Activated CD4-positive, alpha-beta T cell treated with anti-CD3 and anti-CD28 coated beads for 36 hours (primary cell): Measurements from ENCODE around the gene GARIN3. TPM values are rescaled to one million over a fixed set of nuclear protein-coding genes. Genes with fewer than 3 reads are reported as not detected.

Experiments
- ATAC-seq: fragments of 200-7000 bp; cut with Tn5 transposase; one replicate; pipeline ENCODE4 v1.10.0; 2021; ENCODE audit warnings: mild to moderate bottlenecking, moderate library complexity
- CTCF ChIA-PET: fragments of 350-600 bp; sonication (Branson Sonifier 250); formaldehyde crosslinking; loops from one replicate; lab custom pipeline; 2021; ENCODE audit warnings: antibody characterized with exemption; lab: Charles Lee
- POLR2A ChIA-PET: fragments of 350-600 bp; sonication (Branson Sonifier 250); formaldehyde crosslinking; loops from one replicate; lab custom pipeline; 2021; ENCODE audit warnings: antibody characterized with exemption, inconsistent platforms; lab: Charles Lee
- DNase-seq: peaks from one replicate; pipeline ENCODE4 v3.0.0-alpha.2; 2020
- H3K27ac Mint-ChIP-seq: one replicate; pipeline ENCODE4 v1.8.0; 2021; ENCODE audit warnings: mixed read lengths
- H3K27me3 Mint-ChIP-seq: one replicate; pipeline ENCODE4 v1.8.0; 2021; ENCODE audit warnings: mixed read lengths
- H3K36me3 Mint-ChIP-seq: one replicate; pipeline ENCODE4 v1.8.0; 2021; ENCODE audit warnings: low read depth, mixed read lengths
- H3K4me1 Mint-ChIP-seq: one replicate; pipeline ENCODE4 v1.8.0; 2021; ENCODE audit warnings: mixed read lengths
- H3K4me3 Mint-ChIP-seq: one replicate; pipeline ENCODE4 v1.8.0; 2021; ENCODE audit warnings: mild to moderate bottlenecking, moderate library complexity, mixed read lengths
- H3K9me3 Mint-ChIP-seq: one replicate; pipeline ENCODE4 v1.8.0; 2021; ENCODE audit warnings: low read depth, mixed read lengths
- intact Hi-C, 2 experiments: fragments of 100-400 bp; cut with DNase I in 1 of 2; cut with micrococcal nuclease in 1 of 2; formaldehyde crosslinking; loops; one replicate each; pipeline versions ENCODE4 v1.14.2 to v1.15.1; 2022 to 2024; cut with DNase I, micrococcal nuclease
- total RNA-seq, 2 experiments: library from RNA; stranded (reverse); gene quantifications; one replicate each; pipeline ENCODE4 v1.2.3, GENCODE V29; 2021

The GARIN3 gene
- total RNA-seq, 2 experiments from 2014 or later: 0.79 to 0.82 TPM

- Mint-ChIP-seq H3K27ac (peak overlapping the region; percentile 92), H3K27me3 (no peaks in the 10 kb centered on the region), H3K9me3 (peaks cover 10% of the 10 kb centered on the region), H3K36me3 (peaks cover 22% of the 10 kb centered on the region), H3K4me1 (peaks cover 79% of the 10 kb centered on the region), H3K4me3 (no peak overlapping the region)
- intact Hi-C loops: no loop called here
- DNase-seq (no peak), ATAC-seq (no peak)
- POLR2A ChIA-PET: interaction anchor here (2.1 kb wide), 1 partner anchor 51 kb away, joined by 10 read pairs; no protein-coding TSS in a partner anchor
- CTCF ChIA-PET: interaction anchor here (0.8 to 3.2 kb wide), 10 partner anchors 8 to 144 kb away, joined by 3 to 24 read pairs (median 6); partner anchors contain the start of genes ITK and MED7
Observed at GRCh38 chr5:157168286-157168685, 2.2 kb upstream of the GARIN3 start.

- ATAC-seq: peak; percentile 74
- H3K9me3 Mint-ChIP-seq: peaks cover 10% of the 10 kb centered on the region
- no peak for DNase-seq
- peaks cover 76% of the 10 kb centered on the region for H3K4me1 Mint-ChIP-seq
- no peaks in the 10 kb centered on the region for H3K27me3 Mint-ChIP-seq
- H3K36me3 Mint-ChIP-seq: peaks cover 22% of the 10 kb centered on the region
- H3K4me3 Mint-ChIP-seq: peak overlapping the region; percentile 47
- ChIA-PET CTCF (interaction anchor here (0.5 to 3.2 kb wide), 15 partner anchors 10 to 145 kb away, joined by 3 to 24 read pairs (median 4); partner anchors contain the start of genes ITK and MED7), POLR2A (interaction anchor here (0.5 to 2.1 kb wide), 14 partner anchors 8 to 86 kb away, joined by 3 to 10 read pairs (median 4); partner anchors contain the start of genes ITK and MED7)
- H3K27ac Mint-ChIP-seq: peak overlapping the region; percentile 88
- intact Hi-C loops: loop anchor here in 1 of 2 experiments (1.0 kb wide), 1 partner anchor 184 kb away; no protein-coding TSS in a partner anchor
Observed at GRCh38 chr5:157167214-157167621, 1.2 kb upstream of the GARIN3 start.

DNA sequence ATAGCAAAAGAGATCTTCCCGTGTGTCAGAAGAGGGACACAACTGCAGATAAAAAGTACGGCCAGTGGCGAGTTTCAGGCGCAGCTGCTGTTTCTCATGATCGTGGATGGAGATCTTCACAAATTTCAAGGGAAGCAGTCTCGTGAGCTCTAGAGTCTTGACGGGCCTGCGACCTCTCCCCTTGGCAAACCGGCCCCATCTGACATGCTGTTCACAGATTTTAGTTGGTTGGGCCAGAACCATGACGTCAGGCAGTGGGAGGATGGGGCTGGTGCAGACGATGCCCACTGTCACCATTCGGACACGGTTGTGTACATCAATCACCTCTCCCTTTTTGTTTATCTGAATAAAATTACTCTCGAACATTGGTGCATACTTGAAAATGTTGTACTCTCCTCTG, 396 bp downstream of the GARIN3 start:
- no peak for ATAC-seq
- DNase-seq: no peak
- Mint-ChIP-seq H3K27ac (peak overlapping the region; percentile 88), H3K36me3 (peaks cover 14% of the 10 kb centered on the region), H3K4me1 (peaks cover 67% of the 10 kb centered on the region), H3K9me3 (peaks cover 3% of the 10 kb centered on the region), H3K4me3 (no peak overlapping the region), H3K27me3 (no peaks in the 10 kb centered on the region)
- ChIA-PET CTCF (interaction anchor here (0.5 to 1.1 kb wide), 4 partner anchors 10 to 21 kb away, joined by 3 read pairs; no protein-coding TSS in a partner anchor), POLR2A (no interaction called here)
- intact Hi-C loops: no loop called here

DNA sequence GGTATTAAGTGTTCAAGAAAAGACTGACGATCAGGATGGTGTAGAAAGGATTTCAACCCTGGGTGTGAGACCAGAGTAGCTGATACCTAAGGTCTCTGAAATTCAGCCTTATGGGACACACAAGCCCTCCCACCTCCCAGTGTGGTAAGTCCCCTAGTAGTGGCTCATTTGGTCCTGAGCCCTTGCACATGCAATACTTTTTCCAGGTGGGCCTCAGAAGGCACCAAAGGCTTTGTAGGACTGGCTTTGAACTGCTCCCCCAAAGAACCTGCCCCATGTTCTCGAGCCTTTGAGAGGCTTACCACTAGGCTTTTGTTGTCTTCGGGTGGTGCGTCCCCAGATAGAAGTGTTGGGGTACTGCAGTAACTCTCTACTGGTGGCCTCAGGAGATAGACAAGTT, 803 bp downstream of the GARIN3 start:
- CTCF ChIA-PET: interaction anchor here (0.6 to 1.1 kb wide), 4 partner anchors 9 to 43 kb away, joined by 3 read pairs; no protein-coding TSS in a partner anchor
- POLR2A ChIA-PET: interaction anchor here (0.7 kb wide), 1 partner anchor 23 kb away, joined by 4 read pairs; the partner anchor contains the start of gene MED7
- H3K4me3 Mint-ChIP-seq: no peak overlapping the region
- intact Hi-C loops: no loop called here
- peaks cover 3% of the 10 kb centered on the region for H3K9me3 Mint-ChIP-seq
- no peaks in the 10 kb centered on the region for H3K27me3 Mint-ChIP-seq
- H3K4me1 Mint-ChIP-seq: peaks cover 66% of the 10 kb centered on the region
- no peak for ATAC-seq
- H3K27ac Mint-ChIP-seq: no peak overlapping the region
- peaks cover 10% of the 10 kb centered on the region for H3K36me3 Mint-ChIP-seq
- no peak for DNase-seq

- DNase-seq (no peak), ATAC-seq (peak; percentile 39)
- POLR2A ChIA-PET: interaction anchor here (0.7 kb wide), 1 partner anchor 22 kb away, joined by 4 read pairs; the partner anchor contains the start of gene MED7
- Mint-ChIP-seq H3K27ac (peak overlapping the region; percentile 27), H3K27me3 (no peaks in the 10 kb centered on the region), H3K4me3 (no peak overlapping the region), H3K36me3 (peaks cover 4% of the 10 kb centered on the region), H3K4me1 (peaks cover 70% of the 10 kb centered on the region), H3K9me3 (peaks cover under 1% of the 10 kb centered on the region)
- CTCF ChIA-PET: interaction anchor here (0.8 to 1.2 kb wide), 4 partner anchors 11 to 44 kb away, joined by 3 read pairs; no protein-coding TSS in a partner anchor
- intact Hi-C loops: no loop called here
Observed at GRCh38 chr5:157164521-157164920, 1.5 kb downstream of the GARIN3 start.

- Mint-ChIP-seq H3K9me3 (no peaks in the 10 kb centered on the region), H3K4me1 (peaks cover 69% of the 10 kb centered on the region), H3K4me3 (no peak overlapping the region), H3K36me3 (peaks cover 5% of the 10 kb centered on the region), H3K27me3 (no peaks in the 10 kb centered on the region), H3K27ac (peak overlapping the region; percentile 34)
- DNase-seq (no peak), ATAC-seq (no peak)
- intact Hi-C loops: no loop called here
- ChIA-PET POLR2A (no interaction called here), CTCF (interaction anchor here (0.7 to 2.7 kb wide), 4 partner anchors 9 to 124 kb away, joined by 4 to 13 read pairs (median 5); no protein-coding TSS in a partner anchor)
Observed at GRCh38 chr5:157162919-157163510, 3.0 kb downstream of the GARIN3 start.

DNA sequence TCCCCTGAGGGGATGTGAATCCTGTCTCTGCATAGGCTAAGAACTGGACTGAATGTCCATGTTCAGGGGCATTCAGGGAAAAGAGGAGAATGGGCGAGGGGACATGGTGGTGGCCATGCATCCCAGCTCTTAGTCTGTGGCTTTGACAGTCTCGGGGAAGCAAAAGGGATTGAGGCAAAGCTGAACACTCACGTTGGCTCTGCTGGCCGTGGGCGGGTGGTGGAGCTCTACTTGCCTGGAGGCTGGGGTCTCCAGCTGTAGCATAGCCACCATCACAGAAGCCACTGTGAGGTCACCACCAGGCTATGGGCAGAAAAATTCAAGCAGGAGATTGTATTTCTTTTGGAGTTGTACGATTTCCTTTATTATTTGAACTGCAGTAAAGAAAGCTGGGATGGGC, 4.1 kb downstream of the GARIN3 start:
- no peak for ATAC-seq
- Mint-ChIP-seq H3K36me3 (peaks cover 5% of the 10 kb centered on the region), H3K9me3 (no peaks in the 10 kb centered on the region), H3K4me3 (no peak overlapping the region), H3K27me3 (no peaks in the 10 kb centered on the region), H3K4me1 (peaks cover 68% of the 10 kb centered on the region), H3K27ac (no peak overlapping the region)
- intact Hi-C loops: no loop called here
- POLR2A ChIA-PET: no interaction called here
- DNase-seq: no peak
- CTCF ChIA-PET: interaction anchor here (0.5 to 2.7 kb wide), 6 partner anchors 8 to 125 kb away, joined by 3 to 13 read pairs (median 4); no protein-coding TSS in a partner anchor

DNA sequence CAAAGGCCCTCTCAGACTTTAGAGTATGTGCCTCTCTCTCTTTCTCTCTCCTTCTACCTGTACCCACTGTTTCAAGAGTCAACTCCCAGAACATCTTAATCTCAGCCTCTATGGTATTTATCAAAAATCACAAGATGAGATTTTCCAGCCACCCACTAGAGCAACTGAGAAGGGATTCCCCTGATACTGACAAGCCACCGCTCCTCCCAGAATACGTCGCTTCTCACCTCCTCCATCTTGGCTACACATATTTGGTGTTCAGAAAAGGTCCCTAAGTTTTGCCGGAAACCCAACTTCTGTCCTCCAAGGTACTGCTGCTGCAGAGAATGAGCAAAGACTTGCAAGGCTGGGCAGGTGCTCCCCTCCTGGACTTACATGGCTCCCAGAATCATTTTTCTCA, 6.1 kb downstream of the GARIN3 start:
- H3K9me3 Mint-ChIP-seq: peaks cover 3% of the 10 kb centered on the region
- peak overlapping the region; percentile 64 for H3K4me3 Mint-ChIP-seq
- peak overlapping the region; percentile 99 for H3K27ac Mint-ChIP-seq
- peak; percentile 68 for DNase-seq
- ATAC-seq: peak; percentile 58
- ChIA-PET CTCF (interaction anchor here (1.0 kb wide), 2 partner anchors 13 to 30 kb away, joined by 3 to 4 read pairs; no protein-coding TSS in a partner anchor), POLR2A (no interaction called here)
- peaks cover 67% of the 10 kb centered on the region for H3K4me1 Mint-ChIP-seq
- intact Hi-C loops: loop anchor here in 1 of 2 experiments (1.0 kb wide), 1 partner anchor 20 kb away; the partner anchor contains the start of gene ITK
- H3K36me3 Mint-ChIP-seq: peaks cover 12% of the 10 kb centered on the region
- H3K27me3 Mint-ChIP-seq: no peaks in the 10 kb centered on the region

DNA sequence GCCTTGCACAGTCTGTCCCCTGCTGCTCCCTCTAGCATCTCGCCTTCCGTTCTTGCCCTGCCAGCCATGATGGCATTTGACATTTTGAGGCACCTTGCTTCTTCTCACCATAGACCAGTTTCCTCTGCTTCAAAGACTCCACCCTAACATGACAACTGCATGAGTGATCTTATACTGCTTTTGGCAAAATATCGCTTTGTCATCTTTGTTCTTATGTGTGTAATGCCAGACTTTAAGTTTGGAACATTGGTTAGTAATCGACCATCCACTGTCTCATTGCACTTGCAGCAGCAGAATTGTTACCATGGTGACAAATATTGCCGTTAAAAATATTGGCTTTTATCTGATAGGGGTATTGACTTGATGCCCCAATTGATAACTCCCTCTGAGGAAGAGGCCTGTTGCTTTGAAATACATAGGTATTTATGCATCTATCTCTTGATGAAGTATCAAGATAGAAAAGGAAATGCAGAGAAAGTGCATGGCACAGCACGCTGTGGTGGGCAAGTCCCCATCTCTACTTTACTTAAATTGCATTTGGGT, 6.8 kb downstream of the GARIN3 start:
- H3K4me3 Mint-ChIP-seq: peak overlapping the region; percentile 64
- POLR2A ChIA-PET: no interaction called here

DNA sequence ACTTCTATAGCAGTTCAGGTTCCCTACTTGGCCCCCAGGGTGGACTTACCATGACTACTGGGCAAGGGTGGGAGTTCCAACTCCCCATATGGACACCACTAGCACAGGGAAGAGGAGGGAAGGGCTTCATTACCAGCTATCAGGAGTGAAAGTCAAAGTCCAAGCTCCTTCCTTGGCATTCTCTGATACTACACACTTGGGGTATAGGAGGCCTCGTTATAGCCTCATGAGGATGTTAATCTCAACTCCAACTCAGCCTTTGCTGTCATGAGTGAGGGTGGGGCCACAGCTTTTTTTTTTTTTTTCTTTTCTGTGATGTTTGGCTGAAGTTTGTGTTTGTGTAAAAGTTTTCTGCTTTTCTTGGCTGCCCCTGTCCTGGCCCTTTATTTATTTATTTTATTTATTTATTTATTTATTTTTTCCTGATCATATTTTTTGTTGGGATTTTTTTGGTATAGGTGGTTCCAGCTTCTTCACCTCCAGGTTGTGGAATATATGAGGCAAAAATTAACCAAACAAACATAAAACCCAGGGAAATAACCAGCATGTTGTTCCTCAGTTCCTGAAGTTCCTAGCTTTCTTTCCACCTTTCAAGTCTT, 8.7 kb downstream of the GARIN3 start:
- Mint-ChIP-seq H3K36me3 (peaks cover 12% of the 10 kb centered on the region), H3K9me3 (peaks cover 3% of the 10 kb centered on the region), H3K4me3 (no peak overlapping the region), H3K27me3 (no peaks in the 10 kb centered on the region), H3K27ac (peak overlapping the region; percentile 66), H3K4me1 (peaks cover 80% of the 10 kb centered on the region)
- ChIA-PET CTCF (interaction anchor here (0.7 to 2.2 kb wide), 8 partner anchors 9 to 213 kb away, joined by 3 to 11 read pairs (median 6); partner anchors contain the start of gene ITK), POLR2A (interaction anchor here (0.9 kb wide), 1 partner anchor 32 kb away, joined by 4 read pairs; no protein-coding TSS in a partner anchor)
- DNase-seq: no peak
- ATAC-seq: no peak
- intact Hi-C loops: loop anchor here (5.0 to 10.0 kb wide), 3 partner anchors 115 to 575 kb away; partner anchors contain the start of gene THG1L (in 1 of the 2)

More for the DNA sequence above, 6.8 kb downstream of the GARIN3 start:
- Mint-ChIP-seq H3K27ac (peak overlapping the region; percentile 99), H3K4me1 (peaks cover 71% of the 10 kb centered on the region), H3K36me3 (peaks cover 12% of the 10 kb centered on the region), H3K9me3 (peaks cover 3% of the 10 kb centered on the region), H3K27me3 (no peaks in the 10 kb centered on the region)
- CTCF ChIA-PET: interaction anchor here (1.0 to 2.2 kb wide), 3 partner anchors 10 to 31 kb away, joined by 3 to 11 read pairs (median 4); no protein-coding TSS in a partner anchor
- ATAC-seq (peak; percentile 81), DNase-seq (peak; percentile 66)
- intact Hi-C loops: loop anchor here (1.0 to 10.0 kb wide), 6 partner anchors 13 to 573 kb away; partner anchors contain the start of gene THG1L (in 1 of the 2)
